H9 (cell line): ENCODE data around the gene CGA. TPM values are rescaled to one million over a fixed set of nuclear protein-coding genes. Genes with fewer than 3 reads are reported as not detected.

Experiments used
- DNase-seq: peaks from one replicate; pipeline ENCODE4 v3.0.0-alpha.2; 2017
- H2AFZ ChIP-seq: one replicate; pipeline ENCODE4 v1.6.1; 2013; ENCODE audit warnings: mild to moderate bottlenecking, low read length, control low read depth, moderate library complexity
- H2AK5ac ChIP-seq: 2 replicates; pipeline ENCODE4 v1.6.1; 2013; ENCODE audit warnings: low read length, control low read depth, mixed read lengths; ENCODE audit not compliant: insufficient read length
- H2BK120ac ChIP-seq: one replicate; pipeline ENCODE4 v1.6.1; 2013; ENCODE audit warnings: low read depth, mild to moderate bottlenecking, low read length, control low read depth, inconsistent platforms; ENCODE audit not compliant: poor library complexity, severe bottlenecking
- H2BK12ac ChIP-seq: 2 replicates; pipeline ENCODE4 v1.6.1; 2013; ENCODE audit warnings: low read length, control low read depth, mixed read lengths, low read depth; ENCODE audit not compliant: insufficient read length
- H2BK15ac ChIP-seq: 2 replicates; pipeline ENCODE4 v1.6.1; 2013; ENCODE audit warnings: low read depth, low read length, control low read depth
- H2BK20ac ChIP-seq: one replicate; pipeline ENCODE4 v1.6.1; 2013; ENCODE audit warnings: low read depth, mild to moderate bottlenecking, low read length, control low read depth, inconsistent platforms; ENCODE audit not compliant: poor library complexity, severe bottlenecking
- H2BK5ac ChIP-seq: 2 replicates; pipeline ENCODE4 v1.6.1; 2013; ENCODE audit warnings: low read length, control low read depth, mixed read lengths; ENCODE audit not compliant: insufficient read length
- H3K14ac ChIP-seq: 2 replicates; pipeline ENCODE4 v1.6.1; 2013; ENCODE audit warnings: low read length, control low read depth; ENCODE audit not compliant: insufficient read depth
- H3K18ac ChIP-seq: 2 replicates; pipeline ENCODE4 v1.6.1; 2013; ENCODE audit warnings: low read depth, mild to moderate bottlenecking, mixed read lengths, low read length, control low read depth; ENCODE audit not compliant: insufficient read length
- H3K23ac ChIP-seq: 2 replicates; pipeline ENCODE4 v1.6.1; 2013; ENCODE audit warnings: low read length, control low read depth, mixed read lengths, low read depth; ENCODE audit not compliant: insufficient read length
- H3K23me2 ChIP-seq: 2 replicates; pipeline ENCODE4 v1.6.1; 2013; ENCODE audit warnings: low read depth, mild to moderate bottlenecking, mixed read lengths, low read length, control low read depth; ENCODE audit not compliant: insufficient read length, poor library complexity, severe bottlenecking
- H3K27ac ChIP-seq: 2 replicates; pipeline ENCODE4 v1.5.1; 2013; ENCODE audit warnings: low read length, control low read depth, mixed read lengths, low read depth; ENCODE audit not compliant: insufficient read length
- H3K27me3 ChIP-seq: 2 replicates; pipeline ENCODE4 v1.6.1; 2013; ENCODE audit warnings: low read length, control low read depth, inconsistent platforms; ENCODE audit not compliant: insufficient read depth
- H3K4ac ChIP-seq: 2 replicates; pipeline ENCODE4 v1.6.1; 2013; ENCODE audit warnings: low read depth, mild to moderate bottlenecking, control low read depth, inconsistent platforms, low read length, moderate library complexity
- H3K4me1 ChIP-seq: 2 replicates; pipeline ENCODE4 v1.6.1; 2013; ENCODE audit warnings: low read length, control low read depth, inconsistent platforms; ENCODE audit not compliant: insufficient read depth
- H3K4me2 ChIP-seq: 2 replicates; pipeline ENCODE4 v1.6.1; 2013; ENCODE audit warnings: low read length, control low read depth, mixed read lengths; ENCODE audit not compliant: insufficient read length, insufficient read depth
- H3K56ac ChIP-seq: 2 replicates; pipeline ENCODE4 v1.6.1; 2013; ENCODE audit warnings: low read depth, mild to moderate bottlenecking, mixed read lengths, low read length, control low read depth; ENCODE audit not compliant: insufficient read length
- H3K79me1 ChIP-seq: 2 replicates; pipeline ENCODE4 v1.6.1; 2013; ENCODE audit warnings: low read depth, mild to moderate bottlenecking, moderate library complexity, low read length, control low read depth, inconsistent platforms; ENCODE audit not compliant: insufficient read depth, poor library complexity, severe bottlenecking
- H3K79me2 ChIP-seq: 2 replicates; pipeline ENCODE4 v1.6.1; 2013; ENCODE audit warnings: low read length, control low read depth, inconsistent platforms; ENCODE audit not compliant: insufficient read depth
- H3K9ac ChIP-seq: 2 replicates; pipeline ENCODE4 v1.6.1; 2013; ENCODE audit warnings: low read length, control low read depth, mixed read lengths; ENCODE audit not compliant: insufficient read length; ENCODE audit errors: extremely low read depth
- H3K9me3 ChIP-seq: one replicate; pipeline ENCODE4 v1.6.1; 2013; ENCODE audit warnings: low read depth, low read length, inconsistent platforms; ENCODE audit not compliant: control insufficient read depth
- H3T11ph ChIP-seq: one replicate; pipeline ENCODE4 v1.6.1; 2013; ENCODE audit warnings: mild to moderate bottlenecking, low read length, control low read depth, inconsistent platforms
- H4K20me1 ChIP-seq: one replicate; pipeline ENCODE4 v1.6.1; 2013; ENCODE audit not compliant: control insufficient read depth, insufficient read length, insufficient read depth
- H4K5ac ChIP-seq: 2 replicates; pipeline ENCODE4 v1.6.1; 2013; ENCODE audit warnings: low read depth, mild to moderate bottlenecking, mixed read lengths, low read length, control low read depth; ENCODE audit not compliant: insufficient read length
- H4K8ac ChIP-seq: replicated peaks from 2 replicates; pipeline ENCODE4 v1.6.1; 2013; ENCODE audit warnings: low read length, control low read depth, mixed read lengths, low read depth; ENCODE audit not compliant: insufficient read length
- H4K91ac ChIP-seq: 2 replicates; pipeline ENCODE4 v1.6.1; 2013; ENCODE audit warnings: low read depth, mild to moderate bottlenecking, moderate library complexity, mixed read lengths, low read length, control low read depth; ENCODE audit not compliant: insufficient read length
- H3K27ac Mint-ChIP-seq, 3 experiments: 2 replicates in 2 of 3; 3 replicates in 1 of 3; pipeline ENCODE4 v1.8.0; 2020 to 2021; ENCODE audit warnings: mixed read lengths in 3 of 3, mild to moderate bottlenecking in 1 of 3, moderate library complexity in 1 of 3
- H3K27me3 Mint-ChIP-seq: 2 replicates; pipeline ENCODE4 v1.8.0; 2021; ENCODE audit warnings: low read depth, mild to moderate bottlenecking, moderate library complexity, mixed read lengths
- H3K36me3 Mint-ChIP-seq, 3 experiments: 2 replicates in 2 of 3; 3 replicates in 1 of 3; pipeline ENCODE4 v1.8.0; 2020 to 2021; ENCODE audit warnings: low read depth in 3 of 3, mixed read lengths in 3 of 3; ENCODE audit not compliant: insufficient read depth in 1 of 3
- H3K4me1 Mint-ChIP-seq, 2 experiments: 2 replicates each; pipeline ENCODE4 v1.8.0; 2020; ENCODE audit warnings: mixed read lengths in 2 of 2
- H3K4me3 Mint-ChIP-seq, 2 experiments: 2 replicates in 1 of 2; 3 replicates in 1 of 2; pipeline ENCODE4 v1.8.0; 2020 to 2021; ENCODE audit warnings: mild to moderate bottlenecking in 2 of 2, mixed read lengths in 2 of 2, moderate library complexity in 1 of 2
- H3K9me3 Mint-ChIP-seq, 2 experiments: 2 replicates in 1 of 2; 3 replicates in 1 of 2; pipeline ENCODE4 v1.8.0; 2020; ENCODE audit warnings: mild to moderate bottlenecking in 2 of 2, mixed read lengths in 2 of 2, moderate library complexity in 1 of 2
- CTCF ChIP-seq: fragments of 200-600 bp; sonication (generic); conservative IDR thresholded peaks from 3 replicates; pipeline ENCODE4 v1.8.0; 2021; ENCODE audit warnings: antibody characterized with exemption, mild to moderate bottlenecking
- WGBS: extraction: QIAGEN DNeasy Blood & Tissue Kit; methylation state at CpG from one replicate; pipeline ENCODE4 v1.1.7; 2013; ENCODE audit warnings: missing lambda C conversion rate, low lambda C conversion rate, mixed read lengths; ENCODE audit not compliant: insufficient read length; ENCODE audit errors: extremely low coverage; 5-methylcytosine and 5-hydroxymethylcytosine counted together
- total RNA-seq: library from RNA; stranded (reverse); gene quantifications from 2 replicates; pipeline ENCODE4 v1.2.1, GENCODE V29; 2021

CGA gene
- total RNA-seq, 1 experiment from 2014 or later = not detected

GRCh38 chr6:87074101-87074621 lies 20.7 kb downstream of the CGA start:
- H3K27ac Mint-ChIP-seq = no peak overlapping the region
- no peak overlapping the region for H3K9ac ChIP-seq
- no peak overlapping the region for H3K4me3 Mint-ChIP-seq
- no peaks in the 10 kb centered on the region; a peak in 1 of 4 replicates for H3K4me1 Mint-ChIP-seq
- H3K27me3 ChIP-seq = no peaks in the 10 kb centered on the region
- H2BK20ac ChIP-seq = no peak overlapping the region
- H3K27ac ChIP-seq = no peak overlapping the region
- H3K4me1 ChIP-seq = no peaks in the 10 kb centered on the region
- H3K9me3 Mint-ChIP-seq = no peaks in the 10 kb centered on the region
- H3K4me2 ChIP-seq = no peak overlapping the region
- H3K18ac ChIP-seq = no peak overlapping the region
- H2BK120ac ChIP-seq = no peak overlapping the region
- H3T11ph ChIP-seq = no peak overlapping the region
- TF ChIP-seq CTCF = no peak
- no peaks in the 10 kb centered on the region for H3K79me2 ChIP-seq
- H4K20me1 ChIP-seq = no peaks in the 10 kb centered on the region
- no peak overlapping the region for H4K5ac ChIP-seq
- no CpG with 5 or more reads among the region's 4 CpGs for WGBS
- H2BK12ac ChIP-seq = no peak overlapping the region
- no peaks in the 10 kb centered on the region for H3K36me3 Mint-ChIP-seq
- no peak overlapping the region for H2AK5ac ChIP-seq
- H3K9me3 ChIP-seq = no peaks in the 10 kb centered on the region
- no peak overlapping the region for H3K4ac ChIP-seq
- H2BK15ac ChIP-seq = no peak overlapping the region
- H4K8ac ChIP-seq = no peak overlapping the region
- H4K91ac ChIP-seq = no peak overlapping the region
- H3K56ac ChIP-seq = no peak overlapping the region
- no peaks in the 10 kb centered on the region for H3K23me2 ChIP-seq
- no peaks in the 10 kb centered on the region for H3K27me3 Mint-ChIP-seq
- H2BK5ac ChIP-seq = no peak overlapping the region
- H3K14ac ChIP-seq = no peak overlapping the region; the same call in 1 of the 2 replicates
- no peak overlapping the region for H2AFZ ChIP-seq
- no peak for DNase-seq
- H3K23ac ChIP-seq = no peak overlapping the region
- no peaks in the 10 kb centered on the region for H3K79me1 ChIP-seq
